Activated CD4-positive, alpha-beta memory T cell treated with anti-CD3 and anti-CD28 coated beads, Interleukin-2, amount 10 ng/mL, durations not matched to agents 7 days and 5 days (primary cell): Measurements from ENCODE around the gene RPS6KA2. TPM values are rescaled to one million over a fixed set of nuclear protein-coding genes. Genes with fewer than 3 reads are reported as not detected.
A peak's percentile ranks its signal among the peaks of the same experiment; 100 is the strongest.

Experiments
- CTCF ChIA-PET: fragments of 350-600 bp; sonication (Branson Sonifier 250); formaldehyde crosslinking; loops from one replicate; lab custom pipeline; 2021; ENCODE audit warnings: antibody characterized with exemption, inconsistent platforms; lab: Charles Lee
- POLR2A ChIA-PET: fragments of 350-600 bp; sonication (Branson Sonifier 250); formaldehyde crosslinking; loops from one replicate; lab custom pipeline; 2021; ENCODE audit warnings: antibody characterized with exemption; lab: Charles Lee
- DNase-seq: peaks from one replicate; pipeline ENCODE4 v3.0.0-alpha.2; 2020
- H3K27ac Mint-ChIP-seq: one replicate; pipeline ENCODE4 v1.8.0; 2021; ENCODE audit warnings: mild to moderate bottlenecking, mixed read lengths
- H3K27me3 Mint-ChIP-seq: one replicate; pipeline ENCODE4 v1.8.0; 2021; ENCODE audit warnings: mixed read lengths
- H3K36me3 Mint-ChIP-seq: one replicate; pipeline ENCODE4 v1.8.0; 2021; ENCODE audit warnings: low read depth, mixed read lengths
- H3K4me1 Mint-ChIP-seq: one replicate; pipeline ENCODE4 v1.8.0; 2021; ENCODE audit warnings: mixed read lengths
- H3K4me3 Mint-ChIP-seq: one replicate; pipeline ENCODE4 v1.8.0; 2021; ENCODE audit warnings: mild to moderate bottlenecking, mixed read lengths
- H3K9me3 Mint-ChIP-seq: one replicate; pipeline ENCODE4 v1.8.0; 2021; ENCODE audit warnings: mixed read lengths
- total RNA-seq, 2 experiments: library from RNA; stranded (reverse); gene quantifications; one replicate each; pipeline ENCODE4 v1.2.3, GENCODE V29; 2021

Gene RPS6KA2
- total RNA-seq, 2 experiments from 2014 or later, result 6.3 to 6.5 TPM

- Mint-ChIP-seq H3K27me3 (no peaks in the 10 kb centered on the region), H3K4me1 (peaks cover 7% of the 10 kb centered on the region), H3K9me3 (no peaks in the 10 kb centered on the region), H3K36me3 (no peaks in the 10 kb centered on the region), H3K4me3 (no peak overlapping the region), H3K27ac (no peak overlapping the region)
- DNase-seq, result no peak
- POLR2A ChIA-PET, result no interaction called here
- CTCF ChIA-PET, result interaction anchor here (1.4 kb wide), 1 partner anchor 13 kb away, joined by 3 read pairs; no protein-coding TSS in a partner anchor
Observed at GRCh38 chr6:166444446-166444845, 182.6 kb downstream of the RPS6KA2 start.

- ChIA-PET CTCF (no interaction called here), POLR2A (interaction anchor here (1.0 kb wide), 1 partner anchor 31 kb away, joined by 3 read pairs; no protein-coding TSS in a partner anchor)
- Mint-ChIP-seq H3K27me3 (peaks cover 2% of the 10 kb centered on the region), H3K4me3 (no peak overlapping the region), H3K36me3 (no peaks in the 10 kb centered on the region), H3K9me3 (no peaks in the 10 kb centered on the region), H3K4me1 (peaks cover 9% of the 10 kb centered on the region), H3K27ac (no peak overlapping the region)
- no peak for DNase-seq
Observed at GRCh38 chr6:166443166-166443565, 183.9 kb downstream of the RPS6KA2 start.

- POLR2A ChIA-PET, result interaction anchor here (1.0 kb wide), 1 partner anchor 30 kb away, joined by 3 read pairs; no protein-coding TSS in a partner anchor
- no peaks in the 10 kb centered on the region for H3K36me3 Mint-ChIP-seq
- no peak for DNase-seq
- no peaks in the 10 kb centered on the region for H3K9me3 Mint-ChIP-seq
- CTCF ChIA-PET, result no interaction called here
- H3K27me3 Mint-ChIP-seq, result peaks cover 2% of the 10 kb centered on the region
- peaks cover 9% of the 10 kb centered on the region for H3K4me1 Mint-ChIP-seq
- no peak overlapping the region for H3K4me3 Mint-ChIP-seq
- H3K27ac Mint-ChIP-seq, result no peak overlapping the region
Observed at GRCh38 chr6:166442131-166442685, 184.8 kb downstream of the RPS6KA2 start.

- POLR2A ChIA-PET, result no interaction called here
- Mint-ChIP-seq H3K27me3 (peaks cover 2% of the 10 kb centered on the region), H3K27ac (no peak overlapping the region), H3K36me3 (no peaks in the 10 kb centered on the region), H3K4me3 (no peak overlapping the region), H3K9me3 (no peaks in the 10 kb centered on the region), H3K4me1 (peaks cover 9% of the 10 kb centered on the region)
- CTCF ChIA-PET, result no interaction called here
- DNase-seq, result no peak
Observed at GRCh38 chr6:166441325-166442078, 185.5 kb downstream of the RPS6KA2 start.

GRCh38 chr6:166440729-166441128, 186.3 kb downstream of the RPS6KA2 start:
- Mint-ChIP-seq H3K4me1 (peaks cover 11% of the 10 kb centered on the region), H3K27ac (no peak overlapping the region), H3K4me3 (no peak overlapping the region), H3K36me3 (no peaks in the 10 kb centered on the region), H3K27me3 (peaks cover 2% of the 10 kb centered on the region), H3K9me3 (no peaks in the 10 kb centered on the region)
- POLR2A ChIA-PET, result no interaction called here
- CTCF ChIA-PET, result no interaction called here
- no peak for DNase-seq

GRCh38 chr6:166440106-166440505, 186.9 kb downstream of the RPS6KA2 start:
- POLR2A ChIA-PET, result interaction anchor here (1.0 kb wide), 1 partner anchor 80 kb away, joined by 3 read pairs; no protein-coding TSS in a partner anchor
- H3K27ac Mint-ChIP-seq, result no peak overlapping the region
- no peaks in the 10 kb centered on the region for H3K9me3 Mint-ChIP-seq
- H3K27me3 Mint-ChIP-seq, result peaks cover 2% of the 10 kb centered on the region
- no peak overlapping the region for H3K4me3 Mint-ChIP-seq
- CTCF ChIA-PET, result interaction anchor here (1.1 to 2.8 kb wide), 2 partner anchors 39 to 207 kb away, joined by 4 to 10 read pairs; no protein-coding TSS in a partner anchor
- no peak for DNase-seq
- peaks cover 16% of the 10 kb centered on the region for H3K4me1 Mint-ChIP-seq
- H3K36me3 Mint-ChIP-seq, result no peaks in the 10 kb centered on the region

- peaks cover 2% of the 10 kb centered on the region for H3K27me3 Mint-ChIP-seq
- H3K4me3 Mint-ChIP-seq, result no peak overlapping the region
- peaks cover 16% of the 10 kb centered on the region for H3K4me1 Mint-ChIP-seq
- ChIA-PET POLR2A (interaction anchor here (1.0 kb wide), 1 partner anchor 81 kb away, joined by 3 read pairs; no protein-coding TSS in a partner anchor), CTCF (interaction anchor here (1.1 to 2.8 kb wide), 2 partner anchors 39 to 207 kb away, joined by 4 to 10 read pairs; no protein-coding TSS in a partner anchor)
- H3K9me3 Mint-ChIP-seq, result no peaks in the 10 kb centered on the region
- no peak overlapping the region for H3K27ac Mint-ChIP-seq
- H3K36me3 Mint-ChIP-seq, result no peaks in the 10 kb centered on the region
- DNase-seq, result no peak
Observed at GRCh38 chr6:166439366-166440091, 187.5 kb downstream of the RPS6KA2 start.

GRCh38 chr6:166438211-166438861, 188.7 kb downstream of the RPS6KA2 start:
- Mint-ChIP-seq H3K27ac (no peak overlapping the region), H3K27me3 (peaks cover 2% of the 10 kb centered on the region), H3K9me3 (no peaks in the 10 kb centered on the region), H3K36me3 (no peaks in the 10 kb centered on the region), H3K4me3 (no peak overlapping the region), H3K4me1 (peaks cover 16% of the 10 kb centered on the region)
- DNase-seq, result no peak
- POLR2A ChIA-PET, result no interaction called here
- CTCF ChIA-PET, result interaction anchor here (0.8 to 2.8 kb wide), 2 partner anchors 38 to 219 kb away, joined by 3 to 10 read pairs; no protein-coding TSS in a partner anchor

- Mint-ChIP-seq H3K27ac (no peak overlapping the region), H3K4me1 (peaks cover 16% of the 10 kb centered on the region), H3K9me3 (no peaks in the 10 kb centered on the region), H3K4me3 (no peak overlapping the region), H3K36me3 (no peaks in the 10 kb centered on the region), H3K27me3 (peaks cover 2% of the 10 kb centered on the region)
- CTCF ChIA-PET, result interaction anchor here (0.6 to 2.8 kb wide), 2 partner anchors 37 to 1053 kb away, joined by 3 to 10 read pairs; no protein-coding TSS in a partner anchor
- no peak for DNase-seq
- POLR2A ChIA-PET, result no interaction called here
Observed at GRCh38 chr6:166437661-166438060, 189.4 kb downstream of the RPS6KA2 start.

GRCh38 chr6:166436195-166437139, 190.6 kb downstream of the RPS6KA2 start:
- ChIA-PET POLR2A (no interaction called here), CTCF (no interaction called here)
- no peak overlapping the region for H3K27ac Mint-ChIP-seq

GRCh38 chr6:166435574-166435973, 191.5 kb downstream of the RPS6KA2 start:
- no peak overlapping the region for H3K27ac Mint-ChIP-seq
- ChIA-PET CTCF (interaction anchor here (0.8 kb wide), 1 partner anchor 35 kb away, joined by 3 read pairs; no protein-coding TSS in a partner anchor), POLR2A (no interaction called here)
- DNase-seq, result peak; percentile 26
- H3K4me3 Mint-ChIP-seq, result no peak overlapping the region
- no peaks in the 10 kb centered on the region for H3K36me3 Mint-ChIP-seq
- H3K9me3 Mint-ChIP-seq, result no peaks in the 10 kb centered on the region
- H3K27me3 Mint-ChIP-seq, result peaks cover 2% of the 10 kb centered on the region
- H3K4me1 Mint-ChIP-seq, result peaks cover 16% of the 10 kb centered on the region

More at GRCh38 chr6:166436195-166437139, 190.6 kb downstream of the RPS6KA2 start:
- Mint-ChIP-seq H3K4me3 (no peak overlapping the region), H3K27me3 (peaks cover 2% of the 10 kb centered on the region), H3K36me3 (no peaks in the 10 kb centered on the region), H3K9me3 (no peaks in the 10 kb centered on the region), H3K4me1 (peaks cover 16% of the 10 kb centered on the region)
- no peak for DNase-seq
